Measurements from ENCODE around the gene FOSL2.
"Not testable (repeated sequence)": the region's sequence is repeated elsewhere in the genome, so short reads cannot be mapped to it uniquely, and the experiment has no call there.

The FOSL2 gene

GRCh38 chr2:28369358-28369757, 23.3 kb upstream of the FOSL2 start:
- DNase-seq: no peak
- in situ Hi-C loops (cut with MboI; ENCODE audit: low pct_unique_long_range_greater_than_20kb, low sequenced_read_pairs): no loop called here

- DNase-seq: no peak
- in situ Hi-C loops (cut with MboI; ENCODE audit: low pct_unique_long_range_greater_than_20kb, low sequenced_read_pairs): no loop called here
These were observed 22.3 kb upstream of the FOSL2 start for GRCh38 chr2:28370354-28370753.

GRCh38 chr2:28371728-28372127, 20.9 kb upstream of the FOSL2 start:
- DNase-seq; in situ Hi-C loops (cut with MboI; ENCODE audit: low pct_unique_long_range_greater_than_20kb, low sequenced_read_pairs): not testable (repeated sequence)

GRCh38 chr2:28373854-28374253, 18.8 kb upstream of the FOSL2 start:
- DNase-seq: no peak
- in situ Hi-C loops (cut with MboI; ENCODE audit: low pct_unique_long_range_greater_than_20kb, low sequenced_read_pairs): no loop called here

- DNase-seq: no peak
- in situ Hi-C loops (cut with MboI; ENCODE audit: low pct_unique_long_range_greater_than_20kb, low sequenced_read_pairs): no loop called here
These were observed 18.3 kb upstream of the FOSL2 start for GRCh38 chr2:28374331-28374730.

- in situ Hi-C loops (cut with MboI; ENCODE audit: low pct_unique_long_range_greater_than_20kb, low sequenced_read_pairs): no loop called here
These were observed 17.4 kb upstream of the FOSL2 start for GRCh38 chr2:28375236-28375635.

GRCh38 chr2:28375742-28376631, 16.7 kb upstream of the FOSL2 start:
- in situ Hi-C loops (cut with MboI; ENCODE audit: low pct_unique_long_range_greater_than_20kb, low sequenced_read_pairs): no loop called here
- DNase-seq: no peak

More at GRCh38 chr2:28375236-28375635, 17.4 kb upstream of the FOSL2 start:
- DNase-seq: no peak

GRCh38 chr2:28377195-28377816, 15.4 kb upstream of the FOSL2 start:
- in situ Hi-C loops (cut with MboI; ENCODE audit: low pct_unique_long_range_greater_than_20kb, low sequenced_read_pairs): no loop called here
- no peak for DNase-seq

- in situ Hi-C loops (cut with MboI; ENCODE audit: low pct_unique_long_range_greater_than_20kb, low sequenced_read_pairs): no loop called here
- DNase-seq: peak; percentile 74
These were observed 14.5 kb upstream of the FOSL2 start for GRCh38 chr2:28377984-28378678.

GRCh38 chr2:28378679-28379584, 13.7 kb upstream of the FOSL2 start:
- peak; percentile 84 for DNase-seq
- in situ Hi-C loops (cut with MboI; ENCODE audit: low pct_unique_long_range_greater_than_20kb, low sequenced_read_pairs): no loop called here

GRCh38 chr2:28380219-28380618, 12.4 kb upstream of the FOSL2 start:
- DNase-seq: no peak
- in situ Hi-C loops (cut with MboI; ENCODE audit: low pct_unique_long_range_greater_than_20kb, low sequenced_read_pairs): no loop called here

- in situ Hi-C loops (cut with MboI; ENCODE audit: low pct_unique_long_range_greater_than_20kb, low sequenced_read_pairs): no loop called here
- DNase-seq: peak; percentile 66
These were observed 11.2 kb upstream of the FOSL2 start for GRCh38 chr2:28381225-28382180.

GRCh38 chr2:28382755-28383154, 9.9 kb upstream of the FOSL2 start:
- in situ Hi-C loops (cut with MboI; ENCODE audit: low pct_unique_long_range_greater_than_20kb, low sequenced_read_pairs): no loop called here
- DNase-seq: no peak

- in situ Hi-C loops (cut with MboI; ENCODE audit: low pct_unique_long_range_greater_than_20kb, low sequenced_read_pairs): no loop called here
- no peak for DNase-seq
These were observed 5.3 kb upstream of the FOSL2 start for GRCh38 chr2:28387082-28387960.

GRCh38 chr2:28389399-28390240, 3.0 kb upstream of the FOSL2 start:
- in situ Hi-C loops (cut with MboI; ENCODE audit: low pct_unique_long_range_greater_than_20kb, low sequenced_read_pairs): no loop called here
- no peak for DNase-seq

- peak; percentile 82 for DNase-seq
- in situ Hi-C loops (cut with MboI; ENCODE audit: low pct_unique_long_range_greater_than_20kb, low sequenced_read_pairs): no loop called here
These were observed 2.4 kb upstream of the FOSL2 start for GRCh38 chr2:28390241-28390745.

Measured in KBM-7 (cell line).